Muscle layer of colon (tissue), 2 donors: ENCODE data around the gene SLAMF6.
"Not testable (repeated sequence)": the region's sequence is repeated elsewhere in the genome, so short reads cannot be mapped to it uniquely, and the experiment has no call there.

Source experiments
- H3K27ac ChIP-seq: one replicate; pipeline ENCODE4 v1.7.0; 2013; ENCODE audit warnings: low read depth, mild to moderate bottlenecking, low read length, moderate library complexity
- H3K27me3 ChIP-seq, 2 donors: one replicate each; pipeline ENCODE4 v1.7.0; 2013; ENCODE audit warnings: low read length in 2 of 2, mild to moderate bottlenecking in 2 of 2; ENCODE audit not compliant: insufficient read depth in 2 of 2, control insufficient read depth in 1 of 2
- H3K36me3 ChIP-seq: one replicate; pipeline ENCODE4 v1.7.0; 2013; ENCODE audit warnings: mild to moderate bottlenecking, low read length; ENCODE audit not compliant: insufficient read depth
- H3K4me1 ChIP-seq: one replicate; pipeline ENCODE4 v1.7.0; 2013; ENCODE audit warnings: mild to moderate bottlenecking, low read length; ENCODE audit not compliant: insufficient read depth
- H3K4me3 ChIP-seq, 2 donors: one replicate each; pipeline ENCODE4 v1.7.0; 2013; ENCODE audit warnings: low read length in 2 of 2, low read depth in 1 of 2, mild to moderate bottlenecking in 1 of 2, moderate library complexity in 1 of 2
- H3K9ac ChIP-seq: one replicate; pipeline ENCODE4 v1.7.0; 2013; ENCODE audit warnings: low read length
- H3K9me3 ChIP-seq: one replicate; pipeline ENCODE4 v1.7.0; 2013; ENCODE audit warnings: mild to moderate bottlenecking, low read length
- donor health status: abdominal sarcoma.
- donor health status: Adenocarcinoma of cecum.

Gene SLAMF6

GRCh38 chr1:160541622-160542302, 18.7 kb upstream of the SLAMF6 start:
- Histone ChIP-seq H3K27ac (no peak overlapping the region), H3K36me3 (no peaks in the 10 kb centered on the region), H3K27me3 (no peaks in the 10 kb centered on the region), H3K9ac (no peak overlapping the region), H3K4me1 (no peaks in the 10 kb centered on the region), H3K9me3 (no peaks in the 10 kb centered on the region), H3K4me3 (no peak overlapping the region)

GRCh38 chr1:160540859-160541233, 17.8 kb upstream of the SLAMF6 start:
- Histone ChIP-seq H3K4me1 (no peaks in the 10 kb centered on the region), H3K9me3 (no peaks in the 10 kb centered on the region), H3K4me3 (no peak overlapping the region), H3K9ac (no peak overlapping the region), H3K27ac (no peak overlapping the region), H3K36me3 (no peaks in the 10 kb centered on the region), H3K27me3 (no peaks in the 10 kb centered on the region)

GRCh38 chr1:160539990-160540858, 17.2 kb upstream of the SLAMF6 start:
- H3K4me1 ChIP-seq, result no peaks in the 10 kb centered on the region
- no peaks in the 10 kb centered on the region for H3K27me3 ChIP-seq
- H3K9ac ChIP-seq, result no peak overlapping the region
- no peak overlapping the region for H3K27ac ChIP-seq
- no peaks in the 10 kb centered on the region for H3K9me3 ChIP-seq
- H3K4me3 ChIP-seq, result no peak overlapping the region
- no peaks in the 10 kb centered on the region for H3K36me3 ChIP-seq

GRCh38 chr1:160539684-160539989, 16.6 kb upstream of the SLAMF6 start:
- H3K9ac ChIP-seq, result no peak overlapping the region
- H3K9me3 ChIP-seq, result no peaks in the 10 kb centered on the region
- H3K27me3 ChIP-seq, result no peaks in the 10 kb centered on the region
- H3K36me3 ChIP-seq, result no peaks in the 10 kb centered on the region
- H3K4me3 ChIP-seq, result no peak overlapping the region
- H3K4me1 ChIP-seq, result no peaks in the 10 kb centered on the region
- no peak overlapping the region for H3K27ac ChIP-seq

- H3K27ac ChIP-seq, result no peak overlapping the region
- no peaks in the 10 kb centered on the region for H3K9me3 ChIP-seq
- H3K4me1 ChIP-seq, result no peaks in the 10 kb centered on the region
- H3K4me3 ChIP-seq, result no peak overlapping the region
- no peaks in the 10 kb centered on the region for H3K36me3 ChIP-seq
- no peaks in the 10 kb centered on the region for H3K27me3 ChIP-seq
- H3K9ac ChIP-seq, result no peak overlapping the region
Measured at GRCh38 chr1:160538985-160539651, 16.1 kb upstream of the SLAMF6 start.

- no peak overlapping the region for H3K4me3 ChIP-seq
- H3K27ac ChIP-seq, result no peak overlapping the region
- no peaks in the 10 kb centered on the region for H3K4me1 ChIP-seq
Measured at GRCh38 chr1:160537714-160538665, 14.9 kb upstream of the SLAMF6 start.

GRCh38 chr1:160534823-160535605, 12.0 kb upstream of the SLAMF6 start:
- no peak overlapping the region for H3K27ac ChIP-seq
- H3K36me3 ChIP-seq, result no peaks in the 10 kb centered on the region
- no peak overlapping the region for H3K4me3 ChIP-seq
- no peaks in the 10 kb centered on the region for H3K27me3 ChIP-seq
- no peaks in the 10 kb centered on the region for H3K4me1 ChIP-seq
- H3K9me3 ChIP-seq, result no peaks in the 10 kb centered on the region
- H3K9ac ChIP-seq, result no peak overlapping the region

More at GRCh38 chr1:160537714-160538665, 14.9 kb upstream of the SLAMF6 start:
- H3K9ac ChIP-seq, result no peak overlapping the region
- H3K36me3 ChIP-seq, result no peaks in the 10 kb centered on the region
- no peaks in the 10 kb centered on the region for H3K27me3 ChIP-seq
- H3K9me3 ChIP-seq, result no peaks in the 10 kb centered on the region

- not testable (repeated sequence) for H3K4me1 ChIP-seq, H3K27ac ChIP-seq, H3K9me3 ChIP-seq, H3K4me3 ChIP-seq, H3K36me3 ChIP-seq, H3K9ac ChIP-seq, H3K27me3 ChIP-seq
Measured at GRCh38 chr1:160532557-160532813, 9.4 kb upstream of the SLAMF6 start.

GRCh38 chr1:160531809-160532556, 8.9 kb upstream of the SLAMF6 start:
- H3K9me3 ChIP-seq, H3K9ac ChIP-seq, H3K27me3 ChIP-seq, H3K27ac ChIP-seq, H3K4me3 ChIP-seq, H3K4me1 ChIP-seq, H3K36me3 ChIP-seq: not testable (repeated sequence)

- not testable (repeated sequence) for H3K27me3 ChIP-seq, H3K4me3 ChIP-seq, H3K27ac ChIP-seq, H3K36me3 ChIP-seq, H3K4me1 ChIP-seq, H3K9ac ChIP-seq, H3K9me3 ChIP-seq
Measured at GRCh38 chr1:160529401-160529952, 6.4 kb upstream of the SLAMF6 start.
